SIG-M5 treated with dmso at 0.1 percent for 504 hours (cell line): ENCODE results near the gene C8B.

Experiments used
- DNase-seq: peaks from one replicate; lab custom pipeline; 2025; ENCODE audit not compliant: unreplicated experiment; lab: John Stamatoyannopoulos, UW

The C8B gene

GRCh38 chr1:56933161-56933560 lies 32.7 kb downstream of the C8B start:
- DNase-seq, result no peak

GRCh38 chr1:56931686-56932085 lies 34.1 kb downstream of the C8B start:
- DNase-seq, result no peak

GRCh38 chr1:56931211-56931610 lies 34.6 kb downstream of the C8B start:
- no peak for DNase-seq

GRCh38 chr1:56929492-56929891 lies 36.3 kb downstream of the C8B start:
- no peak for DNase-seq

GRCh38 chr1:56927986-56928385 lies 37.8 kb downstream of the C8B start:
- no peak for DNase-seq

- no peak for DNase-seq
These were observed 38.6 kb downstream of the C8B start for GRCh38 chr1:56927171-56927570.

- no peak for DNase-seq
These were observed 40.6 kb downstream of the C8B start for GRCh38 chr1:56925193-56925592.

- DNase-seq, result no peak
These were observed 41.7 kb downstream of the C8B start for GRCh38 chr1:56924116-56924515.

- no peak for DNase-seq
These were observed 42.6 kb downstream of the C8B start for GRCh38 chr1:56923201-56923600.

GRCh38 chr1:56922507-56922906 lies 43.3 kb downstream of the C8B start:
- no peak for DNase-seq

GRCh38 chr1:56922070-56922469 lies 43.7 kb downstream of the C8B start:
- DNase-seq, result no peak

- no peak for DNase-seq
These were observed 44.3 kb downstream of the C8B start for GRCh38 chr1:56921479-56921878.

GRCh38 chr1:56920591-56921001 lies 45.2 kb downstream of the C8B start:
- DNase-seq, result no peak

- no peak for DNase-seq
These were observed 48.5 kb downstream of the C8B start for GRCh38 chr1:56917356-56917755.

- DNase-seq, result no peak
These were observed 49.2 kb downstream of the C8B start for GRCh38 chr1:56916630-56917029.

GRCh38 chr1:56915960-56916359 lies 49.9 kb downstream of the C8B start:
- no peak for DNase-seq

GRCh38 chr1:56912325-56912724 lies 53.5 kb downstream of the C8B start:
- no peak for DNase-seq

- DNase-seq, result no peak
These were observed 54.5 kb downstream of the C8B start for GRCh38 chr1:56911098-56911938.

- DNase-seq, result no peak
These were observed 55.3 kb downstream of the C8B start for GRCh38 chr1:56910441-56910985.

GRCh38 chr1:56908619-56909221 lies 57.1 kb downstream of the C8B start:
- DNase-seq, result peak; percentile 2

- DNase-seq, result no peak
These were observed 60.1 kb downstream of the C8B start for GRCh38 chr1:56905667-56906066.

- DNase-seq, result no peak
These were observed 61.0 kb downstream of the C8B start for GRCh38 chr1:56904663-56905397.
